22Rv1 (cell line): Measurements from ENCODE around the gene HMG20B.

Experiments
- H3K27ac ChIP-seq: fragments of 450-650 bp; 2 replicates; pipeline ENCODE4 v1.5.1; 2017
- CTCF ChIP-seq: fragments of 450-650 bp; IDR thresholded peaks from 2 replicates; pipeline ENCODE4 v1.5.1; 2017; ENCODE audit warnings: mild to moderate bottlenecking
- ZFX ChIP-seq: fragments of 450-650 bp; IDR thresholded peaks from 2 replicates; pipeline ENCODE4 v1.6.1; 2017; ENCODE audit warnings: antibody characterized with exemption, borderline replicate concordance

The HMG20B gene

GRCh38 chr19:3550947-3551791 lies 21.6 kb upstream of the HMG20B start:
- H3K27ac ChIP-seq, result no peak overlapping the region
- TF ChIP-seq CTCF (no peak), ZFX (no peak)

- TF ChIP-seq CTCF, result no peak
- TF ChIP-seq ZFX, result no peak
- no peak overlapping the region for H3K27ac ChIP-seq
Observed at GRCh38 chr19:3551792-3552095, 21.0 kb upstream of the HMG20B start.

GRCh38 chr19:3554254-3555083 lies 18.3 kb upstream of the HMG20B start:
- TF ChIP-seq CTCF, result no peak
- no peak for TF ChIP-seq ZFX
- 0 out of 2 replicates have a peak overlapping the region, but pooled peaks have one; percentile 13 for H3K27ac ChIP-seq

- peak overlapping the region; percentile 71 for H3K27ac ChIP-seq
- TF ChIP-seq ZFX (no peak), CTCF (no peak)
Observed at GRCh38 chr19:3555653-3556422, 16.9 kb upstream of the HMG20B start.

GRCh38 chr19:3556423-3556977 lies 16.2 kb upstream of the HMG20B start:
- H3K27ac ChIP-seq, result peak overlapping the region; percentile 71
- no peak for TF ChIP-seq ZFX
- TF ChIP-seq CTCF, result no peak

- peak overlapping the region; percentile 71 for H3K27ac ChIP-seq
Observed at GRCh38 chr19:3556978-3557460, 15.7 kb upstream of the HMG20B start.

More at GRCh38 chr19:3556978-3557460, 15.7 kb upstream of the HMG20B start:
- TF ChIP-seq CTCF (peak; percentile 31), ZFX (no peak)
